Uterus (tissue), 4 donors: ENCODE measurements around the gene AKT3. TPM values are rescaled to one million over a fixed set of nuclear protein-coding genes. Genes with fewer than 3 reads are reported as not detected.

Source experiments
- DNase-seq, 2 donors: peaks; one replicate each; pipeline ENCODE4 v3.0.0-alpha.2; 2019 to 2020
- H3K27ac ChIP-seq, 2 donors: fragments of 200-600 bp; sonication (generic); 1 replicate in 1 of 2; 2 replicates in 1 of 2; pipeline ENCODE4 v1.5.1; 2016 to 2018
- H3K27me3 ChIP-seq, 2 donors: fragments of 200-600 bp; sonication (generic); one replicate each; pipeline ENCODE4 v1.5.1; 2018 to 2019; ENCODE audit warnings: control low read depth in 1 of 2
- H3K36me3 ChIP-seq, 2 donors: fragments of 200-600 bp; sonication (generic); one replicate each; pipeline ENCODE4 v1.5.1; 2019; ENCODE audit warnings: control low read depth in 1 of 2
- H3K4me1 ChIP-seq, 2 donors: fragments of 200-600 bp; sonication (generic); one replicate each; pipeline ENCODE4 v1.5.1; 2018 to 2019; ENCODE audit warnings: control low read depth in 1 of 2
- H3K4me3 ChIP-seq, 2 donors: fragments of 200-600 bp; sonication (generic); 1 replicate in 1 of 2; 2 replicates in 1 of 2; pipeline ENCODE4 v1.5.1; 2018 to 2019; ENCODE audit warnings: mild to moderate bottlenecking in 1 of 2
- H3K9me3 ChIP-seq, 2 donors: fragments of 200-600 bp; sonication (generic); one replicate each; pipeline ENCODE4 v1.5.1; 2019; ENCODE audit warnings: control low read depth in 1 of 2
- CTCF ChIP-seq, 4 experiments: fragments of 200-600 bp in 2 of 4; fragments of 450-650 bp in 2 of 4; sonication (generic) in 2 of 4; IDR thresholded peaks; one replicate each; pipeline ENCODE4 v1.5.1; 2016 to 2019; ENCODE audit warnings: antibody characterized with exemption in 4 of 4, mild to moderate bottlenecking in 2 of 4, moderate library complexity in 1 of 4
- POLR2A ChIP-seq, 2 donors: fragments of 450-650 bp; IDR thresholded peaks; one replicate each; pipeline ENCODE4 v1.6.1; 2016; ENCODE audit warnings: antibody characterized with exemption in 2 of 2, mild to moderate bottlenecking in 1 of 2, moderate library complexity in 1 of 2
- intact Hi-C: fragments of 100-400 bp; cut with DNase I; formaldehyde crosslinking; loops from one replicate; pipeline ENCODE4 v1.15.1; 2023; ENCODE audit warnings: low total_unique reads
- total RNA-seq, 4 donors: library from RNA; depleted of rRNA in 3 of 4; stranded (reverse); fragments of >200 nt in 3 of 4; gene quantifications; one replicate each; pipeline versions ENCODE4 v1.1.0 to v1.2.4, GENCODE V29; 2014 to 2023
- donor health status: DM: yes; HTN: yes; CAD: no.

Gene AKT3
- total RNA-seq, 4 donors from 2014 or later, result 39.2 to 227 (median 97.6) TPM

GRCh38 chr1:243735457-243735856 lies 114.6 kb downstream of the AKT3 start:
- H3K4me3 ChIP-seq, result no peak overlapping the region
- intact Hi-C loops, result no loop called here
- DNase-seq, result no peak
- no peaks in the 10 kb centered on the region for H3K27me3 ChIP-seq
- H3K4me1 ChIP-seq, result peaks cover 0 to 3% of the 10 kb centered on the region in 2 donors
- no peaks in the 10 kb centered on the region for H3K36me3 ChIP-seq
- no peak overlapping the region for H3K27ac ChIP-seq
- no peaks in the 10 kb centered on the region for H3K9me3 ChIP-seq
- TF ChIP-seq POLR2A (IDR thresholded peaks at IDR 0.05), result no peak
- TF ChIP-seq CTCF (IDR thresholded peaks at IDR 0.05), result no peak

GRCh38 chr1:243734308-243734695 lies 115.7 kb downstream of the AKT3 start:
- no peak overlapping the region for H3K4me3 ChIP-seq
- H3K27ac ChIP-seq, result no peak overlapping the region
- H3K27me3 ChIP-seq, result no peaks in the 10 kb centered on the region
- no peaks in the 10 kb centered on the region for H3K36me3 ChIP-seq
- peaks cover 0 to 3% of the 10 kb centered on the region in 2 donors for H3K4me1 ChIP-seq
- intact Hi-C loops, result no loop called here
- H3K9me3 ChIP-seq, result no peaks in the 10 kb centered on the region
- TF ChIP-seq POLR2A (IDR thresholded peaks at IDR 0.05) (no peak), CTCF (IDR thresholded peaks at IDR 0.05) (no peak)
- no peak for DNase-seq

- peaks cover 0 to 3% of the 10 kb centered on the region in 2 donors for H3K4me1 ChIP-seq
- H3K27ac ChIP-seq, result no peak overlapping the region
- no peak for DNase-seq
- no peaks in the 10 kb centered on the region for H3K27me3 ChIP-seq
- H3K36me3 ChIP-seq, result no peaks in the 10 kb centered on the region
- TF ChIP-seq POLR2A (IDR thresholded peaks at IDR 0.05) (no peak), CTCF (IDR thresholded peaks at IDR 0.05) (no peak)
- H3K9me3 ChIP-seq, result no peaks in the 10 kb centered on the region
- H3K4me3 ChIP-seq, result no peak overlapping the region
- intact Hi-C loops, result no loop called here
Observed at GRCh38 chr1:243733670-243734307, 116.3 kb downstream of the AKT3 start.

- Histone ChIP-seq H3K27ac (no peak overlapping the region), H3K36me3 (no peaks in the 10 kb centered on the region), H3K27me3 (no peaks in the 10 kb centered on the region), H3K9me3 (no peaks in the 10 kb centered on the region), H3K4me1 (peaks cover 0 to 3% of the 10 kb centered on the region in 2 donors), H3K4me3 (no peak overlapping the region)
- TF ChIP-seq POLR2A (IDR thresholded peaks at IDR 0.05) (no peak), CTCF (IDR thresholded peaks at IDR 0.05) (no peak)
- intact Hi-C loops, result no loop called here
- DNase-seq, result no peak
Observed at GRCh38 chr1:243732637-243733036, 117.4 kb downstream of the AKT3 start.

GRCh38 chr1:243731974-243732625 lies 117.9 kb downstream of the AKT3 start:
- no peak for TF ChIP-seq CTCF (IDR thresholded peaks at IDR 0.05)
- TF ChIP-seq POLR2A (IDR thresholded peaks at IDR 0.05), result no peak
- no peak overlapping the region for H3K27ac ChIP-seq
- peaks cover 0 to 3% of the 10 kb centered on the region in 2 donors for H3K4me1 ChIP-seq
- DNase-seq, result no peak
- H3K4me3 ChIP-seq, result no peak overlapping the region
- no peaks in the 10 kb centered on the region for H3K9me3 ChIP-seq
- no peaks in the 10 kb centered on the region for H3K36me3 ChIP-seq
- intact Hi-C loops, result no loop called here
- no peaks in the 10 kb centered on the region for H3K27me3 ChIP-seq
